Natural killer cell treated with Interleukin-12 subunit alpha and Interleukin-12 subunit beta and Interleukin-15 and Interleukin-18, amount 100 ng/mL, for 72 hours (primary cell): Measurements from ENCODE around the gene SPATS2. TPM values are rescaled to one million over a fixed set of nuclear protein-coding genes. Genes with fewer than 3 reads are reported as not detected.
"Not testable (repeated sequence)": the region's sequence is repeated elsewhere in the genome, so short reads cannot be mapped to it uniquely, and the experiment has no call there.

Experiments used
- ATAC-seq, 2 donors: fragments of 150-1000 bp; cut with Tn5 transposase in 1 of 2; sonication (Bioruptor Pico), chemical (Tn5 transposase) in 1 of 2; 2 replicates each; pipeline ENCODE4 v1.10.0; 2021
- DNase-seq: peaks from one replicate; pipeline ENCODE4 v3.0.0; 2022; ENCODE audit warnings: low spot score
- H3K27ac Mint-ChIP-seq, 2 donors: 1 replicate in 1 of 2; 2 replicates in 1 of 2; pipeline ENCODE4 v1.8.0; 2022; ENCODE audit warnings: mixed read lengths in 2 of 2, mild to moderate bottlenecking in 1 of 2, moderate library complexity in 1 of 2
- H3K27me3 Mint-ChIP-seq, 2 donors: 1 replicate in 1 of 2; 2 replicates in 1 of 2; pipeline ENCODE4 v1.8.0; 2022; ENCODE audit warnings: mixed read lengths in 2 of 2
- H3K36me3 Mint-ChIP-seq: one replicate; pipeline ENCODE4 v1.8.0; 2022; ENCODE audit warnings: mixed read lengths
- H3K4me1 Mint-ChIP-seq, 2 donors: 1 replicate in 1 of 2; 2 replicates in 1 of 2; pipeline ENCODE4 v1.8.0; 2022; ENCODE audit warnings: low read depth in 2 of 2, mixed read lengths in 2 of 2, mild to moderate bottlenecking in 1 of 2
- H3K4me3 Mint-ChIP-seq: one replicate; pipeline ENCODE4 v1.8.0; 2022; ENCODE audit warnings: mixed read lengths
- H3K9me3 Mint-ChIP-seq: 2 replicates; pipeline ENCODE4 v1.8.0; 2022; ENCODE audit warnings: mixed read lengths
- total RNA-seq, 2 donors: library from RNA; stranded (reverse); gene quantifications; one replicate each; pipeline ENCODE4 v1.2.3, GENCODE V29; 2022

SPATS2 gene
- total RNA-seq, 2 donors from 2014 or later, result 13.7 to 21.1 TPM

GRCh38 chr12:49375406-49375805, 8.1 kb downstream of the SPATS2 start:
- H3K9me3 Mint-ChIP-seq, result no peaks in the 10 kb centered on the region
- H3K27ac Mint-ChIP-seq, result peak overlapping the region in 1 of 2 donors; percentile 18
- no peaks in the 10 kb centered on the region for H3K27me3 Mint-ChIP-seq
- peaks cover 18 to 22% of the 10 kb centered on the region in 2 donors for H3K4me1 Mint-ChIP-seq
- ATAC-seq (peak in 1 of 2 donors; percentile 66), DNase-seq (no peak)
- no peak overlapping the region for H3K4me3 Mint-ChIP-seq
- no peaks in the 10 kb centered on the region for H3K36me3 Mint-ChIP-seq

DNA sequence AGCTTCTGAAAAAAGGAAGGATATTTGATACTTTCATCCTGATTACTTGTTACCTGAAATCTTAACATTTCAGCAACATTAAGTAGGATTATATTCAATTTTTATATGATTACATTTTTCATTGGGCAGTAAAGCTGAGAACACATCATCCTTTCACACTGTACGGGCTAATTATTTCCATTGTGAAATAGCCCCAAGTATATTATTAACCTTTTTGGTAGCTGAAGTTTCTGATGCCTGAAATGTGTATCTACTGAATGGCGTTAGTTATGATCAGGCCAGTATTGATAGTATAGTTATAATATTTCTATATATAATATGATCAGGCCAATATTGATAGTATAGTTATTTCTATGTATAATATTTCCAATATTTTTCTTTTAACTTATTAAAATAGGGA, 10.1 kb downstream of the SPATS2 start:
- Mint-ChIP-seq H3K4me1 (peaks cover 10 to 16% of the 10 kb centered on the region in 2 donors), H3K27me3 (no peaks in the 10 kb centered on the region), H3K9me3 (no peaks in the 10 kb centered on the region), H3K4me3 (no peak overlapping the region), H3K36me3 (no peaks in the 10 kb centered on the region), H3K27ac (no peak overlapping the region)
- ATAC-seq (no peak), DNase-seq (no peak)

DNA sequence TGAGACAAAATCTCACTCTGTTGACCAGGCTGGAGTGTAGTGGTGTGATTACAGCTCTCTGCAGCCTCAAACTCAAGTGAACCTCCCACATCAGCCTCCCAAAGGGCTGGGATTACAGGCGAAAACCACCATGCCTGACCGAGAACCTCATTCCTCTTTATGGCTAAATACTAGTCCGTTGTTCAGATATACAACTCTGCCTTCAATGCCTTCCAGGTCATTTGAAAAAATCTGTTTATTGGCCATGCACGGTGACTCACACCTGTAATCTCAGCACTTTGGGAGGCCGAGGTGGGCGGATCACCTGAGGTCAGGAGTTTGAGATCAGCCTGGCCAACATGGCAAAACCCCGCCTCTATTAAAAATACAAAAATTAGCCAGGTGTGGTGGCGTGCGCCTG, 12.9 kb downstream of the SPATS2 start:
- H3K27ac Mint-ChIP-seq, H3K9me3 Mint-ChIP-seq, H3K4me1 Mint-ChIP-seq, ATAC-seq, DNase-seq, H3K4me3 Mint-ChIP-seq, H3K36me3 Mint-ChIP-seq, H3K27me3 Mint-ChIP-seq: not testable (repeated sequence)

DNA sequence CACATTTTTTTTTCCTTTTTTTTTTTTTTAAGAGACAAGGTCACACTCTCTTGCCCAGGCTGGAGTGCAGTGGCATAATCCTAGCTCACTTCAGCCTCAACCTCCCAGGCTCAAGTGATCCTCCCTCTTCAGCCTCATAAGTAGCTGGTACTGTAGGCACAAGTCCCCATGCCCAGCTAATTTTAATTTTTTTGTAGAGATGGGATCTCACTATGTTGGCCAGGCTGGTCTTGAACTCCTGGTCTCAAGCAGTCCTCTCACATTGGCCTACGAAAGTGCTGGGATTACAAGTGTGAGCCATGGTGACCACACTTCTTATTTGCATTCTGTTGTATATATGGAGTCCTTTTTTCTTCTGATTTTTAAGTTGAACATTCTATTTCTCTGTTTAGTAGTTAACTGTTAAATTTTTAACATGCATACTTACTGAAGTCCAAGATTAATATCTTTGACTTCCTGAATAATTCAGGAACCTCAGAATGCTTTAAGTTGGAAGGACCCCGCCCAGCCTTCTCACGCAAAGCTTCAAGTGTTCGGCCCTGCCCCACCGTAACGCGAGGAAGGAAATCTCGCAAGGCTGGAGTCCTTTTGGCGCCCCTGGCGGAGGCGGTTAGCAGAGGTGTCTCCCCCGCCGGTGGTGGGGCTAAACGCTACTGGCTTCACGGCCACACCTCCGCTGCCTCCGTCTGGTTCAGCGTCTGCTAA, 21.6 kb downstream of the SPATS2 start:
- H3K27ac Mint-ChIP-seq, result no peak overlapping the region
- ATAC-seq (peak; percentile 91 to 95), DNase-seq (peak; percentile 82)
- H3K4me3 Mint-ChIP-seq, result peak overlapping the region; percentile 19
- no peaks in the 10 kb centered on the region for H3K27me3 Mint-ChIP-seq
- no peaks in the 10 kb centered on the region for H3K36me3 Mint-ChIP-seq
- H3K9me3 Mint-ChIP-seq, result no peaks in the 10 kb centered on the region
- H3K4me1 Mint-ChIP-seq, result peaks cover 9 to 17% of the 10 kb centered on the region in 2 donors

DNA sequence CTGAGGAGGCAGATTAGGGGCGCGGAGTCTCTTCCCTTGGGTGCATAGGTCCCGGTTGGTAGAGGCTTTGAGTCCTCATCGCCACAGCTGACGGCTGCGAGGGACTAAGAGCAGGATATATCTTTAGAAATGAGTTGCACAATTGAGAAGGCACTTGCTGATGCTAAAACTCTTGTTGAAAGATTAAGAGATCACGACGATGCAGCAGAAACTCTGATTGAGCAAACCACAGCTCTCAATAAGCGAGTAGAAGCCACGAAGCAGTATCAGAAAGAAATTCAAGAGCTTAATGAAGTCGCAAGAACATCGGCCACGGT, 22.1 kb downstream of the SPATS2 start:
- no peaks in the 10 kb centered on the region for H3K36me3 Mint-ChIP-seq
- DNase-seq (no peak), ATAC-seq (no peak)
- H3K4me1 Mint-ChIP-seq, result peaks cover 9 to 17% of the 10 kb centered on the region in 2 donors
- H3K27ac Mint-ChIP-seq, result no peak overlapping the region
- no peaks in the 10 kb centered on the region for H3K9me3 Mint-ChIP-seq
- H3K4me3 Mint-ChIP-seq, result peak overlapping the region; percentile 19
- H3K27me3 Mint-ChIP-seq, result no peaks in the 10 kb centered on the region

GRCh38 chr12:49397000-49397399, 29.7 kb downstream of the SPATS2 start:
- H3K27me3 Mint-ChIP-seq, result no peaks in the 10 kb centered on the region

DNA sequence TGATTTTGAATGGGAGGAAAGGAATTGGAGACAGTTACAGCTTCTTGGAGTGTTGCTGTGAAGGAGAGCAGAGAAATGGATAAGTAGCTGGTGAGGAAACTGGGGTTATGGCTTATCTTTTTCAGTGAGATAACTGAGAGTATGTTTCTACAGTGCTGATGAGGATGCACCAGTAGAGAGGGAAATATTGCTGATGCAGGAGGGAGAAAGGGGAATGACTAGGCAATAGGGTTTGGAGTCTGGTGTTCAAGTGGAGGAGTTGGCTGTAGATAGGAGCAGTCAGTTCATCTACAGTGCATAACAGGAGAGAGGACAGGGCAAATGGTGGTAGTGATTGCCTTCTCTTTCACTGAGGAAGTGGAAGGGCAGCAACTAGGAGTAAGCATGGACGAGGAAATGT, 33.0 kb downstream of the SPATS2 start:
- no peak for DNase-seq
- H3K36me3 Mint-ChIP-seq, result no peaks in the 10 kb centered on the region
- no peaks in the 10 kb centered on the region for H3K27me3 Mint-ChIP-seq

More at GRCh38 chr12:49397000-49397399, 29.7 kb downstream of the SPATS2 start:
- H3K27ac Mint-ChIP-seq, result no peak overlapping the region
- no peaks in the 10 kb centered on the region for H3K36me3 Mint-ChIP-seq
- ATAC-seq, result no peak
- no peaks in the 10 kb centered on the region for H3K9me3 Mint-ChIP-seq
- H3K4me1 Mint-ChIP-seq, result peaks cover 0 to 3% of the 10 kb centered on the region in 2 donors
- no peak for DNase-seq
- H3K4me3 Mint-ChIP-seq, result no peak overlapping the region

DNA sequence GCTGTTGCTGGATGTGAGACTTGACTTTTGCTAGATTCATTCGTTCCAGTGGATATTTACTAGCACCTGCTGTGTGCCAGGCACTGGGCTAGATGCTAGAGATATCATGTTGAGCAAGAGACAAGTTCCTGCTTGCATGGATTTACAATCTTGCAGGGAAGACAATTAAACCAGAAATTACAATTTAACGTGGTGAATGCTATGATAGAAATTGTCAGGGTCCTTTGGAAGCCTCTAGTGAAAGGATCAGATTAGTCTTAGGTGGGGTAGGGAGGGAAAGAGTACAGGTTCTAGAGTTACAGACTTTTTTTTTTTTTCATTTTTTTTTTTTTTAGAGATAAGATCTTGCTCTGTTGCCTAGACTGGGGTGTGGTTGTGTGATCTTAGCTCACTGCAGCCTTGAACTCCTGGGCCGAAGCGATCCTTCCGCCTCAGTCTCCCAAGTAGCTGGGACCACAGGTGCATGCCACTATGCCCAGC, 36.7 kb downstream of the SPATS2 start:
- no peak for ATAC-seq
- H3K4me3 Mint-ChIP-seq, result no peak overlapping the region
- peaks cover 0 to 9% of the 10 kb centered on the region in 2 donors for H3K4me1 Mint-ChIP-seq

More for the DNA sequence above, 33.0 kb downstream of the SPATS2 start:
- peaks cover 0 to 12% of the 10 kb centered on the region in 2 donors for H3K4me1 Mint-ChIP-seq
- no peak for ATAC-seq
- no peaks in the 10 kb centered on the region for H3K9me3 Mint-ChIP-seq
- no peak overlapping the region for H3K27ac Mint-ChIP-seq
- no peak overlapping the region for H3K4me3 Mint-ChIP-seq

GRCh38 chr12:49404956-49405355, 37.7 kb downstream of the SPATS2 start:
- no peak overlapping the region for H3K4me3 Mint-ChIP-seq
- H3K9me3 Mint-ChIP-seq, result no peaks in the 10 kb centered on the region
- DNase-seq (no peak), ATAC-seq (no peak)
- no peaks in the 10 kb centered on the region for H3K27me3 Mint-ChIP-seq
- H3K36me3 Mint-ChIP-seq, result no peaks in the 10 kb centered on the region
- no peak overlapping the region for H3K27ac Mint-ChIP-seq
- H3K4me1 Mint-ChIP-seq, result peaks cover 0 to 9% of the 10 kb centered on the region in 2 donors

More for the DNA sequence above, 36.7 kb downstream of the SPATS2 start:
- Mint-ChIP-seq H3K27me3 (no peaks in the 10 kb centered on the region), H3K9me3 (no peaks in the 10 kb centered on the region), H3K27ac (no peak overlapping the region), H3K36me3 (no peaks in the 10 kb centered on the region)
- no peak for DNase-seq

DNA sequence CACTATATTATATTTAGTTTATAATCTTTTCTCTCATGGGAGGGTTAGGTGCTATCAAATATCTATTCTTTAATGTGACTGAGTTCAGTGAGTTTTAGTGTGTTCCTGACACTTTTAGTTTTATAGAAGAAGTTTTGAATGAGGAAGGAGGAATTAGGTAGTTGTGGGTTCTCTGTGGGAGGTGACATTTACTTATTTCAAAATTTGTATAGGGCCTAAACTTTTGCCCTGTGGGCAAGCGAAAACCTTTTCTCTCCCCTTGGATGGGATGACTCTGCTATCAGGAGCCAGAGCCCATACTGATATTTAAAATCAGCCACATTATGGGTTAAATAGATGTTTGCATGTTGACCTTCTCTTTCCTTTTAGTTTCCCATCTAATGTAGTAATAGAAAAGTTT, 43.6 kb downstream of the SPATS2 start:
- Mint-ChIP-seq H3K27me3 (no peaks in the 10 kb centered on the region), H3K4me3 (no peak overlapping the region), H3K36me3 (no peaks in the 10 kb centered on the region), H3K4me1 (peaks cover 0 to 8% of the 10 kb centered on the region in 2 donors), H3K9me3 (no peaks in the 10 kb centered on the region), H3K27ac (no peak overlapping the region)
- ATAC-seq, result no peak
- no peak for DNase-seq

GRCh38 chr12:49413010-49413409, 45.7 kb downstream of the SPATS2 start:
- no peaks in the 10 kb centered on the region for H3K27me3 Mint-ChIP-seq
- no peaks in the 10 kb centered on the region for H3K36me3 Mint-ChIP-seq
- no peaks in the 10 kb centered on the region for H3K9me3 Mint-ChIP-seq
- no peak overlapping the region for H3K27ac Mint-ChIP-seq
- H3K4me3 Mint-ChIP-seq, result no peak overlapping the region
- DNase-seq, result no peak
- peaks cover 0 to 8% of the 10 kb centered on the region in 2 donors for H3K4me1 Mint-ChIP-seq
- ATAC-seq, result no peak

- Mint-ChIP-seq H3K27me3 (no peaks in the 10 kb centered on the region), H3K27ac (no peak overlapping the region), H3K9me3 (no peaks in the 10 kb centered on the region), H3K4me1 (peaks cover 0 to 8% of the 10 kb centered on the region in 2 donors), H3K36me3 (no peaks in the 10 kb centered on the region), H3K4me3 (no peak overlapping the region)
- no peak for DNase-seq
- ATAC-seq, result no peak
These were observed 46.5 kb downstream of the SPATS2 start for GRCh38 chr12:49413796-49414195.

DNA sequence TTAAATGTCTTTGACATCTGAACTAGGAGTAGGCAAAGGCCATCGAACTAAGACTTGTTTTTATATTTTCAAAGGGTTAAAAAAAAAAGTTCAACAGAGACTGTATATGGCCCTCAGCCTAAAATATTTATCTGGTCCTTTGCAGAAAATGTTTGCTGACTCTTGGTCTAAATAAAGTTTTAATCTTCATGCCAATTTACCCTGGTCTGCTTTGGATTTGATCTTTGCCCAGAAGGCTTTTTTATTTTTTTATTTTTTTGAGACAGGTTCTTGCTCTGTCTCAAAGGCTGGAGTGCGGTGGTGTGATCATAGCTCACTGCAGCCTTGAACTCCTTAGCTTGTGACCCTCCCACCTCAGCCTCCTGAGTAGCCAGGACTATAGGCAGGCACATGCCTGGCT, 47.1 kb downstream of the SPATS2 start:
- no peaks in the 10 kb centered on the region for H3K27me3 Mint-ChIP-seq
- no peaks in the 10 kb centered on the region for H3K36me3 Mint-ChIP-seq
- ATAC-seq (no peak), DNase-seq (no peak)
- H3K4me1 Mint-ChIP-seq, result peaks cover 0 to 8% of the 10 kb centered on the region in 2 donors
- H3K27ac Mint-ChIP-seq, result no peak overlapping the region
- no peaks in the 10 kb centered on the region for H3K9me3 Mint-ChIP-seq
- H3K4me3 Mint-ChIP-seq, result no peak overlapping the region

- ATAC-seq (no peak), DNase-seq (no peak)
- H3K9me3 Mint-ChIP-seq, result no peaks in the 10 kb centered on the region
- no peak overlapping the region for H3K27ac Mint-ChIP-seq
- H3K36me3 Mint-ChIP-seq, result no peaks in the 10 kb centered on the region
- H3K27me3 Mint-ChIP-seq, result no peaks in the 10 kb centered on the region
- no peak overlapping the region for H3K4me3 Mint-ChIP-seq
- H3K4me1 Mint-ChIP-seq, result peaks cover 0 to 6% of the 10 kb centered on the region in 2 donors
These were observed 48.3 kb downstream of the SPATS2 start for GRCh38 chr12:49415521-49415970.

DNA sequence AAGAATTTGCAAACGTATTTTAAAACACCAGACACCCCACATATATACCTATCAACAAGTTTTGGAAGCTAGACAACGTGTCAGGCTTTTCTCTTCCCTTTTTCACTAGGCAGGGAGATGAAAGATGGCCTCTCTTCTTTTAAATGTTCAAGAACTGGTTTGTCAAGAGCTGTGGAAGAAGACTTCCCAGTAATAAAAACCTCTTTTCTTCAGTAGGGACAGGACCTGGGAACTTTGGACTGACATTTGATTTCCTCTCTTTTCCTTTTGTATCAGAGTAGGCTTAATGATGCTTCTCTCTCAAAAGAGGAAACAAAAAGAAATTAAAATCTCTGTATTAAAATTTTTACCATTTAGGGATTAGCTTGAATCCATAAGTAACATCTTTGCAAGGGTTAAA, 49.6 kb downstream of the SPATS2 start:
- DNase-seq (no peak), ATAC-seq (no peak)
- Mint-ChIP-seq H3K36me3 (no peaks in the 10 kb centered on the region), H3K27ac (no peak overlapping the region), H3K9me3 (no peaks in the 10 kb centered on the region), H3K4me1 (peaks cover 0 to 6% of the 10 kb centered on the region in 2 donors), H3K4me3 (no peak overlapping the region), H3K27me3 (no peaks in the 10 kb centered on the region)
